ENCODE data around the gene SH3YL1.

- TF ChIP-seq, protein P1, sequence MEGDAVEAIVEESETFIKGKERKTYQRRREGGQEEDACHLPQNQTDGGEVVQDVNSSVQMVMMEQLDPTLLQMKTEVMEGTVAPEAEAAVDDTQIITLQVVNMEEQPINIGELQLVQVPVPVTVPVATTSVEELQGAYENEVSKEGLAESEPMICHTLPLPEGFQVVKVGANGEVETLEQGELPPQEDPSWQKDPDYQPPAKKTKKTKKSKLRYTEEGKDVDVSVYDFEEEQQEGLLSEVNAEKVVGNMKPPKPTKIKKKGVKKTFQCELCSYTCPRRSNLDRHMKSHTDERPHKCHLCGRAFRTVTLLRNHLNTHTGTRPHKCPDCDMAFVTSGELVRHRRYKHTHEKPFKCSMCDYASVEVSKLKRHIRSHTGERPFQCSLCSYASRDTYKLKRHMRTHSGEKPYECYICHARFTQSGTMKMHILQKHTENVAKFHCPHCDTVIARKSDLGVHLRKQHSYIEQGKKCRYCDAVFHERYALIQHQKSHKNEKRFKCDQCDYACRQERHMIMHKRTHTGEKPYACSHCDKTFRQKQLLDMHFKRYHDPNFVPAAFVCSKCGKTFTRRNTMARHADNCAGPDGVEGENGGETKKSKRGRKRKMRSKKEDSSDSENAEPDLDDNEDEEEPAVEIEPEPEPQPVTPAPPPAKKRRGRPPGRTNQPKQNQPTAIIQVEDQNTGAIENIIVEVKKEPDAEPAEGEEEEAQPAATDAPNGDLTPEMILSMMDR (IDR thresholded peaks at IDR 0.05; ENCODE audit: insufficient read depth, low read depth, low read length) = no peak
- TF ChIP-seq EZH2 (IDR thresholded peaks at IDR 0.05; ENCODE audit: insufficient read depth, low read length) = no peak
These were observed 72.3 kb downstream of the SH3YL1 start for GRCh38 chr2:191311-192190.
